Retinal pigment epithelial cell (primary cell): ENCODE results near the gene SH3RF3.

ENCODE experiments used
- DNase-seq: peaks from one replicate; pipeline ENCODE4 v3.0.0-alpha.2; 2010; ENCODE audit warnings: low read depth
- H3K4me3 ChIP-seq: 2 replicates; pipeline ENCODE4 v1.5.1; 2011; ENCODE audit warnings: mild to moderate bottlenecking, low read length, control low read depth, moderate library complexity
- TF ChIP-seq, protein P1 (sequence below): conservative IDR thresholded peaks from 2 replicates; pipeline ENCODE4 v1.5.1; 2011; ENCODE audit warnings: low read depth, low read length, control low read depth, inconsistent platforms

Gene SH3RF3

GRCh38 chr2:109126501-109126860 lies 2.5 kb upstream of the SH3RF3 start:
- H3K4me3 ChIP-seq: no peak overlapping the region
- TF ChIP-seq, protein P1, sequence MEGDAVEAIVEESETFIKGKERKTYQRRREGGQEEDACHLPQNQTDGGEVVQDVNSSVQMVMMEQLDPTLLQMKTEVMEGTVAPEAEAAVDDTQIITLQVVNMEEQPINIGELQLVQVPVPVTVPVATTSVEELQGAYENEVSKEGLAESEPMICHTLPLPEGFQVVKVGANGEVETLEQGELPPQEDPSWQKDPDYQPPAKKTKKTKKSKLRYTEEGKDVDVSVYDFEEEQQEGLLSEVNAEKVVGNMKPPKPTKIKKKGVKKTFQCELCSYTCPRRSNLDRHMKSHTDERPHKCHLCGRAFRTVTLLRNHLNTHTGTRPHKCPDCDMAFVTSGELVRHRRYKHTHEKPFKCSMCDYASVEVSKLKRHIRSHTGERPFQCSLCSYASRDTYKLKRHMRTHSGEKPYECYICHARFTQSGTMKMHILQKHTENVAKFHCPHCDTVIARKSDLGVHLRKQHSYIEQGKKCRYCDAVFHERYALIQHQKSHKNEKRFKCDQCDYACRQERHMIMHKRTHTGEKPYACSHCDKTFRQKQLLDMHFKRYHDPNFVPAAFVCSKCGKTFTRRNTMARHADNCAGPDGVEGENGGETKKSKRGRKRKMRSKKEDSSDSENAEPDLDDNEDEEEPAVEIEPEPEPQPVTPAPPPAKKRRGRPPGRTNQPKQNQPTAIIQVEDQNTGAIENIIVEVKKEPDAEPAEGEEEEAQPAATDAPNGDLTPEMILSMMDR: no peak
- no peak for DNase-seq

DNA sequence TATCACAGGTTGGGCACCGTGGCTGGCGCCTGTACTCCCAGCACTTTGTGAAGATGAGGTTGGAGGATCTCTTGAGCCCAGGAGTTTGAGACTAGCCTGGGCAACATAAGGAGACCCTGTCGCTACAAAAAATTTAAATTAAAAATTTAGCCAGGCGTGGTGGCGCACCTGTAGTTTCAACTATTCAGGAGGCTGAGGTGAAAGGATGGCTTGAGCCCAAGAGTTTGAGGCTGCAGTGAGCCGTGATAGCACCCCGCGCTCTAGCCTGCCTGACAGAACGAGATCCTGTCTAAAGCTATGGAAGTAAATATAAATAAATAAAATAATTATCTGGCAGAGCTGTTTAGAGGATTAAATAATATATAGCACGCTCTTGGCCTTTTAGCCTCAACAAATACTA lies 1.4 kb upstream of the SH3RF3 start:
- DNase-seq: no peak
- TF ChIP-seq, protein P1: no peak
- no peak overlapping the region for H3K4me3 ChIP-seq

GRCh38 chr2:109128048-109128615 lies 873 bp upstream of the SH3RF3 start:
- TF ChIP-seq, protein P1: peak; percentile 76
- DNase-seq: no peak
- H3K4me3 ChIP-seq: peak overlapping the region; percentile 45

DNA sequence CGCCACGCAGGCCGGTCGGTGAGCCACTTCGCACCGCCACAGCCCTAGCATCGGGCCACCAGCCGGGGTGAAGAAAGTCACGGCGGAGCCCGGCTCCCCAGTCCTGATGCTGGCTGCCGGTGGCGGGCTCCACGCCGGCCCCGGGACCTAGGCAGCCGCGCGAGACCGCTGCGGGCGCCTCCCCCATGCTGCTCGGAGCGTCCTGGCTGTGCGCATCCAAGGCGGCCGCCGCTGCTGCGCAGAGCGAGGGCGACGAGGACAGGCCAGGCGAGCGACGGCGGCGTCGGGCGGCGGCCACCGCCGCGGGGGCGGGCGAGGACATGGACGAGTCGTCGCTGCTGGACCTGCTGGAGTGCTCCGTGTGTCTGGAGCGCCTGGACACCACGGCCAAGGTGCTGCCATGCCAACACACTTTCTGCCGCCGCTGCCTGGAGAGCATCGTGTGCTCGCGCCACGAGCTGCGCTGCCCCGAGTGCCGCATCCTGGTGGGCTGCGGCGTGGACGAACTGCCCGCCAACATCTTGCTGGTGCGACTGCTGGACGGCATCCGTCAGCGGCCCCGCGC lies 433 bp downstream of the SH3RF3 start:
- TF ChIP-seq, protein P1: no peak
- H3K4me3 ChIP-seq: no peak overlapping the region
- no peak for DNase-seq

DNA sequence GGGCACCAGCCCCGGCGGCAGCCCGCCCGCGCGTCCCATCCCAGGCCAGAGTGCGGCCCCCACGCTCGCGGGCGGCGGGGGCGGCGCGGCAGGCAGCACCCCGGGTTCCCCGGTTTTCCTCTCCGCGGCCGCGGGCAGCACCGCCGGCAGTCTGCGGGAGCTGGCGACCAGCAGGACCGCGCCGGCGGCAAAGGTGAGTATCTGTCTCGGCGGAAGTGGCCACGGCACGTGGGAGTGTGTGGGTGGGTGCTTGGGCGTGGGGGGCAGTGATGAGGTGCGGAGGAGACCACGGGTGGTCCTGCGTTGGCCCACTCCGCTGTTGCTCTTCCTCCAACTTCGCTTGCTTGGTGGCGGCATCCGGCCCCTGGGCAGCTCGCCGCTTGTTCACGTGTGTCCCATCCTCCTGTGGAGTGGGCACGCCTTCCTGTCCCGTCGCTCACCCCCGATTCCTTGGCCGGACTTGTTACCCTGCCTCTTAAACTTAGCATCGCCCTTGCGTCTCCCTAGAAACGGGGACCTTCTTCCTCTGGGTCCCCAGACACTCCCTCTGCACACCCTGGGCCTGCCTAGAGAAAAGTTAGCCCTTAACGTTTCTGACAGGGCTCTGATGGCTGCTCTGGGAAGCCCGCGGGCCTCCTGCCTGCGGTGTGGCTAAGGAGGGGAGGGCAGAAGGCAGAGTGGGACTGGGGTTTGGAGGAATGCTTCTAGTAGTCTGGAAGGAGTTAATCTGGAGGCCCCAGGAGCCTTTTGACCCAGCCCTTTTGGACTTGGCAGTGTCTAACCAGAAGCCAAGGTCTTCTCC lies 1.1 kb downstream of the SH3RF3 start:
- DNase-seq: no peak
- TF ChIP-seq, protein P1: no peak
- H3K4me3 ChIP-seq: peak overlapping the region; percentile 17

DNA sequence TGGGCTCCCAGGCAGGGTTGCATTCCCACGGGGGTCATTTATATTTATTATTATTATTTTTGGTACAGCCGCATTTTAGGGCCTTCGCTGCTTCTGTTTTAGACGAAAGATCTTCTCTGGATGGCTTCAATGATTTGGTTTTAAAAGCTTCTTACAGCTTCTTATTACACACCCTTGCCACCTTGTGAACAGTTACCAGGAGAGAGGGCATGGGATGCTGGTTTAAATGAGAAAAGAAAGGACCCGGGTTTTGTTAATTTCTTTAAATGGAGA lies 1.7 kb downstream of the SH3RF3 start:
- TF ChIP-seq, protein P1: no peak
- no peak overlapping the region for H3K4me3 ChIP-seq
- no peak for DNase-seq

GRCh38 chr2:109131777-109132176 lies 2.8 kb downstream of the SH3RF3 start:
- TF ChIP-seq, protein P1: no peak
- DNase-seq: no peak
- no peak overlapping the region for H3K4me3 ChIP-seq
